ENCODE results near the gene HOXC13. TPM values are rescaled to one million over a fixed set of nuclear protein-coding genes. Genes with fewer than 3 reads are reported as not detected.

HOXC13 gene
- total RNA-seq, 1 experiment from 2014 or later: 0.09 TPM

DNA sequence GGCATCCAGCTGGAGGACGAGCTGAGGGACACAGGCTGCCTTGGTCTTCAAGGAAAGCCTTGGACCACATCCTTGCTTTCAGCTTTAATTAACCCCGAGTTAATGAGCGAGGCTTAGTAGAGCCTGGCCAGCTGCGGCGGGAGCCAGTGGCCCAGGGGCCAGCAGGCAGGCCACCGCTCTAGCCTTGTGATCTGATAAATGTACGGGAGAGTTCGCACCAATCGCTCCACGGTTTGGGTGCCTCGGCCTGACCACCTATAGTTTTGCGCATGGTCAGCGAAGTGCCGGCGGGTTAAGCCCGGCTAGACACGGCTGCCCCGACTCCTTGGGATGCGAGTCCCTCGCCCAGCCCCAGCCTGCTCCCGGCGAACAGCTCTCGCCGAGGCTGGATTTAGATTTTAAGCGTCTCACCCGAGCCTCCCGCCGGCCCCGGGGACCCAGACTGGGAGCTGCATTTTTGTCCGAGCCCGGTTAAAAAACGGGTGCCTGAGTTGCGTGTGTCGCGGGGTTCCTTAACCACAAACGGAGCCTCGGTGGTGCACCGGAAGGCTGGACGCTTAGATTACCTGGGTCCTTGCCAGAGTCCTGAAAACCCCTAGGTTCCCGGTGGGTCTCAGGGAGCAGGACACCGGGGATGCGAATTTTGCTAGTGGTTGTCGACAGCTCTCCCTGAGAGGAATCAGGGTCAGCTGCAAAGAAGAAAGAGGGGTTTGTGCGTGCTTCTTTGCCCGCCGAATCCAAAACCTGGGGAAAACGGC lies 13.1 kb downstream of the HOXC13 start:
- CTCF ChIA-PET: interaction anchor here (0.6 to 4.9 kb wide), 14 partner anchors 10 to 208 kb away, joined by 3 to 26 read pairs (median 6); partner anchors contain the start of genes HOXC10 and HOXC5

More for the DNA sequence above, 13.1 kb downstream of the HOXC13 start:
- Mint-ChIP-seq H3K27ac (no peak overlapping the region), H3K36me3 (no peaks in the 10 kb centered on the region), H3K4me1 (peaks cover 28% of the 10 kb centered on the region), H3K4me3 (no peak overlapping the region), H3K27me3 (ENCODE audit: low read depth) (peaks cover 100% of the 10 kb centered on the region), H3K9me3 (no peaks in the 10 kb centered on the region)
- no peak for ATAC-seq
- TF ChIP-seq CREM (CRISPR knock-in tag; IDR thresholded peaks at IDR 0.05): no peak
- no peak for TF ChIP-seq ZNF263 (CRISPR knock-in tag; IDR thresholded peaks at IDR 0.05; ENCODE audit: low read depth)
- no peak for TF ChIP-seq E2F5 (CRISPR knock-in tag; IDR thresholded peaks at IDR 0.05)
- no peak for TF ChIP-seq TEAD4 (CRISPR knock-in tag; IDR thresholded peaks at IDR 0.05)
- no peak for TF ChIP-seq CTCF (IDR thresholded peaks at IDR 0.05)
- no peak for TF ChIP-seq ZNF671 (CRISPR knock-in tag; IDR thresholded peaks at IDR 0.05)
- TF ChIP-seq FOXJ3 (CRISPR knock-in tag; IDR thresholded peaks at IDR 0.05; ENCODE audit: borderline replicate concordance): no peak
- no peak for TF ChIP-seq ZNF138 (CRISPR knock-in tag; conservative IDR thresholded peaks at IDR 0.05)
- TF ChIP-seq SMAD3 (CRISPR knock-in tag; IDR thresholded peaks at IDR 0.05; ENCODE audit: borderline replicate concordance): no peak
- TF ChIP-seq, protein P1, sequence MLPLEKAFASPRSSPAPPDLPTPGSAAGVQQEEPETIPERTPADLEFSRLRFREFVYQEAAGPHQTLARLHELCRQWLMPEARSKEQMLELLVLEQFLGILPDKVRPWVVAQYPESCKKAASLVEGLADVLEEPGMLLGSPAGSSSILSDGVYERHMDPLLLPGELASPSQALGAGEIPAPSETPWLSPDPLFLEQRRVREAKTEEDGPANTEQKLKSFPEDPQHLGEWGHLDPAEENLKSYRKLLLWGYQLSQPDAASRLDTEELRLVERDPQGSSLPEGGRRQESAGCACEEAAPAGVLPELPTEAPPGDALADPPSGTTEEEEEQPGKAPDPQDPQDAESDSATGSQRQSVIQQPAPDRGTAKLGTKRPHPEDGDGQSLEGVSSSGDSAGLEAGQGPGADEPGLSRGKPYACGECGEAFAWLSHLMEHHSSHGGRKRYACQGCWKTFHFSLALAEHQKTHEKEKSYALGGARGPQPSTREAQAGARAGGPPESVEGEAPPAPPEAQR (CRISPR knock-in tag; IDR thresholded peaks at IDR 0.05): no peak
- TF ChIP-seq ZNF396 (CRISPR knock-in tag; IDR thresholded peaks at IDR 0.05; ENCODE audit: borderline replicate concordance): no peak
- TF ChIP-seq IRF2 (CRISPR knock-in tag; IDR thresholded peaks at IDR 0.05; ENCODE audit: borderline replicate concordance, low read depth): no peak
- TF ChIP-seq AFF4 (CRISPR knock-in tag; IDR thresholded peaks at IDR 0.05; ENCODE audit: borderline replicate concordance): no peak
- no peak for TF ChIP-seq FOXK1 (CRISPR knock-in tag; IDR thresholded peaks at IDR 0.05)
- POLR2A ChIA-PET: interaction anchor here (0.6 to 1.6 kb wide), 2 partner anchors 14 to 196 kb away, joined by 3 to 4 read pairs; partner anchors contain the start of gene HOXC13
- DNase-seq (ENCODE audit: low spot score): no peak
